ENCODE measurements around the gene PIK3CD. TPM values are rescaled to one million over a fixed set of nuclear protein-coding genes. Genes with fewer than 3 reads are reported as not detected.

PIK3CD gene
- total RNA-seq, 1 experiment from 2014 or later = 0.77 TPM

DNA sequence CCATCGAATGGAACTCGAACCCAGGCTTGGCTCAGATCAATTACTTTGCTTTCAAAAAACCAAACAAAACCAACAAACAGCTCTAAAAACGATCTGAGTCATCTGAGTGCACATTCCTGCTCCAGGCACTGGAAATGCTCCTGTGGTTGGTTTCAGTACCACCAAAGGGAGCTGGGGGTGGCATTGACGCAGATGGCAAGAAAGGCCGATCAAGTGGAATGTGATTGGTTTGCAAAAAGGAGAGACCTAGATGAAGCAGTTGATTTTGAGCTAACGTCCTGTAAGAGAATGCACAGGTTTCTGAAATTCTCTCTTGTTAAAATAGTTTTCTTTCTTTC is 39.5 kb downstream of the PIK3CD start:
- ChIA-PET POLR2A (no interaction called here), CTCF (no interaction called here)
- no peak for DNase-seq
- intact Hi-C loops (cut with micrococcal nuclease; ENCODE audit: unreplicated experiment) = loop anchor here (5.0 kb wide), 1 partner anchor 64 kb away; no protein-coding TSS in a partner anchor
- TF ChIP-seq, protein P1, sequence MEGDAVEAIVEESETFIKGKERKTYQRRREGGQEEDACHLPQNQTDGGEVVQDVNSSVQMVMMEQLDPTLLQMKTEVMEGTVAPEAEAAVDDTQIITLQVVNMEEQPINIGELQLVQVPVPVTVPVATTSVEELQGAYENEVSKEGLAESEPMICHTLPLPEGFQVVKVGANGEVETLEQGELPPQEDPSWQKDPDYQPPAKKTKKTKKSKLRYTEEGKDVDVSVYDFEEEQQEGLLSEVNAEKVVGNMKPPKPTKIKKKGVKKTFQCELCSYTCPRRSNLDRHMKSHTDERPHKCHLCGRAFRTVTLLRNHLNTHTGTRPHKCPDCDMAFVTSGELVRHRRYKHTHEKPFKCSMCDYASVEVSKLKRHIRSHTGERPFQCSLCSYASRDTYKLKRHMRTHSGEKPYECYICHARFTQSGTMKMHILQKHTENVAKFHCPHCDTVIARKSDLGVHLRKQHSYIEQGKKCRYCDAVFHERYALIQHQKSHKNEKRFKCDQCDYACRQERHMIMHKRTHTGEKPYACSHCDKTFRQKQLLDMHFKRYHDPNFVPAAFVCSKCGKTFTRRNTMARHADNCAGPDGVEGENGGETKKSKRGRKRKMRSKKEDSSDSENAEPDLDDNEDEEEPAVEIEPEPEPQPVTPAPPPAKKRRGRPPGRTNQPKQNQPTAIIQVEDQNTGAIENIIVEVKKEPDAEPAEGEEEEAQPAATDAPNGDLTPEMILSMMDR (IDR thresholded peaks at IDR 0.05; ENCODE audit: insufficient read depth in 1 of 2, low read depth in 1 of 2, low read length in 1 of 2, severe bottlenecking in 1 of 2, unreplicated experiment in 1 of 2) = no peak
- Mint-ChIP-seq H3K4me3 (ENCODE audit: unreplicated experiment) (no peak overlapping the region), H3K27me3 (ENCODE audit: insufficient read depth, unreplicated experiment) (peaks cover 18% of the 10 kb centered on the region), H3K9me3 (ENCODE audit: unreplicated experiment) (no peaks in the 10 kb centered on the region), H3K27ac (ENCODE audit: unreplicated experiment) (no peak overlapping the region), H3K4me1 (ENCODE audit: low read depth, unreplicated experiment) (peaks cover 7% of the 10 kb centered on the region), H3K36me3 (ENCODE audit: insufficient read depth, unreplicated experiment) (no peaks in the 10 kb centered on the region)
- no peaks in the 10 kb centered on the region for H3K36me3 ChIP-seq (ENCODE audit: control insufficient read depth, insufficient read depth, low read length)
- H3K4me3 ChIP-seq (ENCODE audit: low read depth, low read length) = no peak overlapping the region
- no peaks in the 10 kb centered on the region for H3K9me3 ChIP-seq
- H3K4me1 ChIP-seq = peaks cover 12% of the 10 kb centered on the region; the same call in 1 of the 2 replicates
- BruUV-seq (replicated peaks) = no TSS peak
- peaks cover 3% of the 10 kb centered on the region; the same call in 1 of the 2 replicates for H3K27me3 ChIP-seq (replicated peaks; ENCODE audit: control insufficient read depth, insufficient read depth, low read length)

DNA sequence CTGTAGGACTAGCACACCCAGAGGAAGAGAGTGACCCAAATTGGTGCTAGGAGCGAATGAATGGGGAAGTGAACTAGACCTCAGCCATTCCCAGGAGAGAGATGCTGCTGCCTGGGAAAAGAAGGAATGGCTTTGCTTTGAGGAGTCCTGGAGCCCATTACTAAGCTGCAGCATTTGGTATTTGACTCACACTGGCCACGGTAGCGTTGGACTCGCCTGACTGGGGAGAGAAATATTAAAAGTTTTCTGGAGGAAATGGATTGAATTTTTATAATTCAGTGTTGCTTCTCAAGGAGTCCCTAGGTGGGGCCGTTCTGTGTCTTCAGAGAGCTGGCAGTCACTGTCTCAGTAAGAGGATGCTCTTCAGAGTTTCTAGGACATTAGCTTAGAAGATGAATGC is 40.2 kb downstream of the PIK3CD start:
- no TSS peak for BruUV-seq (replicated peaks)

DNA sequence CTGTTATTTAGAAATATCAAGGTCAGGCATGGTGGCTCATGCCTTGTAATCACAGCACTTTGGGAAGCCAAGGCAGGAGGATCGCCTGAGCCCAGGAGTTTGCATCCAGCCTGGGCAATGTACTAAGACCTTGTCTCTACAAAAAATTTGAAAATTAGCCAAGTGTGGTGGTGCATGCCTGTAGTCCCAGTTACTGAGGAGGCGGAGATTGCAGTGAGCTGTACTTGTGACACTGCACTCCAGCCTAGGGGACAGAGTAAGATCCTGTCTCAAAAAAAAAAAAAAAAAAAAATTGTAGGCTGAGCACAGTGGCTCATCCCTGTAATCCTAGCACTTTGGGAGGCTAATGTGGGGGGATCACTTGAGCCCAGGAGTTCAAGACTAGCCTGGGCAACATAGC is 45.3 kb downstream of the PIK3CD start:
- intact Hi-C loops (cut with micrococcal nuclease; ENCODE audit: unreplicated experiment) = no loop called here
- ChIA-PET CTCF (no interaction called here), POLR2A (interaction anchor here (0.6 kb wide), 1 partner anchor 259 kb away, joined by 3 read pairs; no protein-coding TSS in a partner anchor)
- Histone ChIP-seq H3K27me3 (replicated peaks; ENCODE audit: control insufficient read depth, insufficient read depth, low read length) (no peaks in the 10 kb centered on the region), H3K9me3 (no peaks in the 10 kb centered on the region), H3K4me3 (ENCODE audit: low read depth, low read length) (no peak overlapping the region), H3K4me1 (no peaks in the 10 kb centered on the region), H3K36me3 (ENCODE audit: control insufficient read depth, insufficient read depth, low read length) (no peaks in the 10 kb centered on the region)
- Mint-ChIP-seq H3K27me3 (ENCODE audit: insufficient read depth, unreplicated experiment) (peaks cover 5% of the 10 kb centered on the region), H3K36me3 (ENCODE audit: insufficient read depth, unreplicated experiment) (no peaks in the 10 kb centered on the region), H3K27ac (ENCODE audit: unreplicated experiment) (no peak overlapping the region), H3K9me3 (ENCODE audit: unreplicated experiment) (no peaks in the 10 kb centered on the region), H3K4me3 (ENCODE audit: unreplicated experiment) (no peak overlapping the region), H3K4me1 (ENCODE audit: low read depth, unreplicated experiment) (peaks cover 6% of the 10 kb centered on the region)
- TF ChIP-seq, protein P1 (IDR thresholded peaks at IDR 0.05; ENCODE audit: insufficient read depth in 1 of 2, low read depth in 1 of 2, low read length in 1 of 2, severe bottlenecking in 1 of 2, unreplicated experiment in 1 of 2) = no peak
- BruUV-seq (replicated peaks) = no TSS peak
- DNase-seq = no peak

More for the DNA sequence above, 40.2 kb downstream of the PIK3CD start:
- H3K27me3 ChIP-seq (replicated peaks; ENCODE audit: control insufficient read depth, insufficient read depth, low read length) = peaks cover 3% of the 10 kb centered on the region; the same call in 1 of the 2 replicates
- Mint-ChIP-seq H3K9me3 (ENCODE audit: unreplicated experiment) (no peaks in the 10 kb centered on the region), H3K4me1 (ENCODE audit: low read depth, unreplicated experiment) (peaks cover 7% of the 10 kb centered on the region), H3K36me3 (ENCODE audit: insufficient read depth, unreplicated experiment) (no peaks in the 10 kb centered on the region), H3K4me3 (ENCODE audit: unreplicated experiment) (no peak overlapping the region), H3K27ac (ENCODE audit: unreplicated experiment) (no peak overlapping the region), H3K27me3 (ENCODE audit: insufficient read depth, unreplicated experiment) (peaks cover 18% of the 10 kb centered on the region)
- intact Hi-C loops (cut with micrococcal nuclease; ENCODE audit: unreplicated experiment) = loop anchor here (5.0 kb wide), 1 partner anchor 64 kb away; no protein-coding TSS in a partner anchor
- TF ChIP-seq, protein P1 (IDR thresholded peaks at IDR 0.05; ENCODE audit: insufficient read depth in 1 of 2, low read depth in 1 of 2, low read length in 1 of 2, severe bottlenecking in 1 of 2, unreplicated experiment in 1 of 2) = no peak
- H3K4me1 ChIP-seq = peaks cover 11% of the 10 kb centered on the region; the same call in 1 of the 2 replicates
- H3K36me3 ChIP-seq (ENCODE audit: control insufficient read depth, insufficient read depth, low read length) = no peaks in the 10 kb centered on the region
- no peak overlapping the region for H3K4me3 ChIP-seq (ENCODE audit: low read depth, low read length)
- ChIA-PET CTCF (interaction anchor here (0.6 kb wide), 1 partner anchor 14 kb away, joined by 9 read pairs; no protein-coding TSS in a partner anchor), POLR2A (no interaction called here)
- no peak for DNase-seq
- H3K9me3 ChIP-seq = no peaks in the 10 kb centered on the region
